Measurements from ENCODE around the gene PCDHGA1.

DNA sequence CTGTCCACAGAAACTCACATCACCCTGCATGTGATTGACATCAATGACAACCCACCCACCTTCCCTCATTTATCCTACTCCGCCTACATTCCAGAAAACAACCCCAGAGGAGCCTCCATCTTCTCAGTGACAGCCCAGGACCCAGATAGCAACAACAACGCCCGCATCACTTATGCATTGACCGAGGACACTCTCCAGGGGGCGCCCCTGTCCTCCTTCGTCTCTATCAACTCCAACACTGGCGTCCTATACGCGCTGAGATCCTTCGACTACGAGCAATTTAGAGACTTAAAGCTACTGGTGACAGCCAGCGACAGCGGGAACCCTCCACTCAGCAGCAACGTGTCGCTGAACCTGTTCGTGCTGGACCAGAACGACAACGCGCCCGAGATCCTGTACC lies 15.0 kb downstream of the PCDHGA1 start:
- TF ChIP-seq EZH2phosphoT487 (conservative IDR thresholded peaks at IDR 0.05; ENCODE audit: low read length) (no peak), CTCF (IDR thresholded peaks at IDR 0.05; ENCODE audit: insufficient read depth, low read length, poor library complexity, severe bottlenecking) (no peak)

All from SU-DHL-6 (cell line).